H1 (cell line): ENCODE measurements around the gene ARFGEF3. TPM values are rescaled to one million over a fixed set of nuclear protein-coding genes. Genes with fewer than 3 reads are reported as not detected.

Experiments used
- CEBPB ChIP-seq: IDR thresholded peaks from 2 replicates; pipeline ENCODE4 v1.6.1; 2012; ENCODE audit warnings: low read depth, low read length
- MAFK ChIP-seq: IDR thresholded peaks from 2 replicates; pipeline ENCODE4 v1.6.1; 2012; ENCODE audit warnings: low read depth, mild to moderate bottlenecking, improper control_type of control experiment, low read length
- NANOG ChIP-seq: IDR thresholded peaks from 2 replicates; pipeline ENCODE4 v1.6.1; 2011; ENCODE audit warnings: low read length, low read depth, mild to moderate bottlenecking, inconsistent platforms; ENCODE audit not compliant: insufficient read depth, poor library complexity, severe bottlenecking
- polyA plus RNA-seq, 7 experiments: library from polyadenylated mRNA; depleted of rRNA in 3 of 7; stranded (reverse) in 5 of 7; unstranded in 2 of 7; fragments of >200 nt in 5 of 7; fragments of 200-250 nt in 2 of 7; gene quantifications; 1 replicate in 5 of 7; 2 replicates in 1 of 7; 4 replicates in 1 of 7; pipeline versions ENCODE4 v1.2.1 to v1.2.3, GENCODE V29; 2011 to 2013; ENCODE audit warnings: missing spikeins in 2 of 7, mixed read lengths in 2 of 7
- total RNA-seq: library from RNA; stranded (reverse); fragmentation: NEBNext Ultra II Directional; extraction: Animal tissue kit (Norgen Biotek cat#: 25700); gene quantifications from 2 replicates; pipeline ENCODE4 v1.2.1, GENCODE V29; 2021
- TF ChIP-seq, protein P1 (sequence below): IDR thresholded peaks from 2 replicates; pipeline ENCODE4 v1.6.1; 2011; ENCODE audit warnings: low read length, improper control_type of control experiment

ARFGEF3 gene
- total and polyA plus RNA-seq, 2 of the 8 experiments (the other 6 are each of a cell fraction or from before 2014, with no cell fraction given) = 5.8 to 23.2 TPM

DNA sequence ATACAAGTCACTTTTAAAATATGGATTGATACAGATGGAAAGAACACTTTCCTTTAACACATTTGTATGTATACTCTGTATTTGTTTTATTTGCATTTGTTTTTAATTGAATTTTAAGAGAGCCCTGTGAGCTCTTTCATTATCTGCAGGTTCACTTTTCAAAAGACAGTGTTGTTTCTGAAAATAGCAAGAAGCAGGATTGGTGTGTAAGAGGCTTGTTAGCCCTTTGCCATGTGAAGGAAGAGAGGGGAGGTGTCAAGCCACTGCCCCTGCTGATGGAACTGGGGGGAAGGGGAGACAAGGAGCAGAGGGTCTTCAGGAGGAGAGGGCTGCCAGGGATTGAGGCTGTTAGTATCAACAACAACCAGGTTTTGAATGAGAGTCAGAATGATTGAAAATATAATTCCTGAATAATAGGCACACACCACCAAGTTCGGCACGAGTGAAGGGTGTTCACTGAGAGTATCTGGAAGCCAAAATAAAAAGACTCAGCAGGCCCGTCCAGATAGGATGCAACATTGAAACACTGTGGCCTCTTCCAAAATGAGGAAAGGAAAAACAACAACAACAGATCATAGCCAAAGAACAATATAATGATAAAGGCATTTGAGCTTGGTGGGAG is 69.1 kb downstream of the ARFGEF3 start (continued):
- TF ChIP-seq CEBPB (no peak), MAFK (no peak), NANOG (no peak)
- TF ChIP-seq, protein P1, sequence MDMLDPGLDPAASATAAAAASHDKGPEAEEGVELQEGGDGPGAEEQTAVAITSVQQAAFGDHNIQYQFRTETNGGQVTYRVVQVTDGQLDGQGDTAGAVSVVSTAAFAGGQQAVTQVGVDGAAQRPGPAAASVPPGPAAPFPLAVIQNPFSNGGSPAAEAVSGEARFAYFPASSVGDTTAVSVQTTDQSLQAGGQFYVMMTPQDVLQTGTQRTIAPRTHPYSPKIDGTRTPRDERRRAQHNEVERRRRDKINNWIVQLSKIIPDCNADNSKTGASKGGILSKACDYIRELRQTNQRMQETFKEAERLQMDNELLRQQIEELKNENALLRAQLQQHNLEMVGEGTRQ = no peak
